RPMI7951 (cell line): Measurements from ENCODE around the gene USB1. TPM values are rescaled to one million over a fixed set of nuclear protein-coding genes. Genes with fewer than 3 reads are reported as not detected.
"Not testable (repeated sequence)": the region's sequence is repeated elsewhere in the genome, so short reads cannot be mapped to it uniquely, and the experiment has no call there.

Source experiments
- DNase-seq: peaks from one replicate; pipeline ENCODE4 v3.0.0-alpha.2; 2012; ENCODE audit warnings: low read depth
- total RNA-seq: library from RNA; depleted of rRNA; stranded (reverse); fragments of >200 nt; shearing (Covaris generic); gene quantifications from 2 replicates; pipeline ENCODE4 v1.2.3, GENCODE V29; 2014

Gene USB1
- total RNA-seq, 1 experiment from 2014 or later = 28.6 TPM

DNA sequence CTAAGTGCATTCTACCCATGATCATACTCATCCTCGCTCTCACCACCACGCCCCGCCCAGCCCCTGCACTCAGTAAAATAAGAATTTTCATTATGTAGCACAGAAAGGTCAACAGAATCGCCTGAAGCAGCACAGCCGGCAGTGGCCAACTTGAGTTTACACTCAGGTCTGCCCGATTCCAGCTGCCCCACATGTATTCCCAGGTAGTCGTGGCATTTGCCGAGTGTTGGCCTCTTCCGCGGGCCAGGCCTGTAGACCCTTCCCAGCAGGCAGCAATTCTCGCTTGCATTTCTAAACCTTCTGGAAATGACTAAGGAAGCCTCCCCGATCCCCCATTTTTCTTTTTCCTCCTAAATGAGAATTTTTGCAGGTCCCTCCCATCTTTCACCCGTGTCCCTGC is 30.9 kb upstream of the USB1 start:
- no peak for DNase-seq

- no peak for DNase-seq
Measured at GRCh38 chr16:57970970-57971369, 30.2 kb upstream of the USB1 start, which contains the start of gene CNGB1. Gene CNGB1 (minus strand): TSS chr16:57971128. CDS start chr16:57967286, 3,842 bp downstream.

GRCh38 chr16:57971848-57972247 is 29.4 kb upstream of the USB1 start:
- no peak for DNase-seq

- no peak for DNase-seq
Measured at GRCh38 chr16:57972306-57972705, 28.9 kb upstream of the USB1 start.

- no peak for DNase-seq
Measured at GRCh38 chr16:57976331-57976796, 24.8 kb upstream of the USB1 start.

DNA sequence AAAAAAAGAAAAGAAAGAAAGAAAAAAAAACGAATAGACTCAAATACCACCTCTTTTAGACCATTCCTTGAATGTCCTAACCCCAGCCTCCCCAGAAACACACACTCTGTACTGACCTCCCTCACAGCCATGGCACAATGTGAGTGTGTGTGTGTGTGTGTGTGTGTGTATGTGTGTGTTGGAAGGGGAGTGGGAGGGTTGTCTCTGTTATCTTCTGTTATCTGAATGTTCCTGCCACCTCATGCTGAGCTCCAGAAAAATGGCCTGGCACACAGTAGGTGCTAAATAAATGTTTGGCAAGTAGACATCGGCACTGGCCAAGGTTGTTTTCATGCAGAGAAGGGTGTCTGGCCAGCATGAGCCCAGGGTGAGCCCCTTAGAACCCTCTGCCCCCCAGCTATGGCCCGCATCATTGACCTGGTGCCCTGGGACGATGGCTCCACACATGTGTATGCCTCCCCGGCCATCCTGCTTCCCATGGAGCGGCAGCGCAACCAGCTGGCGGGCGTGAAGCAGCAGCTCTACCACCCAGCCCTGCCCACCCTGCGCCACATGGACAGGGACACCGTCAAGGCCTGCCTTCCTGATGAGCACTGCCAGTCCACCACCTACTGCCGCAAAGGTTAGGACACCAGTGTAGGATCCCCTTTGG is 23.7 kb upstream of the USB1 start:
- no peak for DNase-seq

DNA sequence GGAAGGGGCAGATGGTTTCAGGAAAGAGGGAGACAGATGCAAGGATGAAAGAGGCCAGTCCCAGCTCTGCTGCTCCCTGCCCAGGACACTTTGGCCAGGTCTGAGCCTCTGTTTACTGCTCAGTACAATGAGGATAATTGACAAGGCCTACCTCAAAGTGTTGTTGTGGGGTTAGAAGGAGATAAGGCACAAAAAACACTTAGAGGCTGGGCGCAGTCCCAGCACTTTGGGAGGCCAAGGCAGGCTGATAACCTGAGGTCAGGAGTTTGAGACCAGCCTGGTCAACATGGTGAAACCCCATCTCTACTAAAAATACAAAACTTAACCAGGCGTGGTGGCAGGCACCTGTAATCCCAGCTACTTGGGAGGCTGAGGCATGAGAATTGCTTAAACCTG is 23.1 kb upstream of the USB1 start:
- not testable (repeated sequence) for DNase-seq

DNA sequence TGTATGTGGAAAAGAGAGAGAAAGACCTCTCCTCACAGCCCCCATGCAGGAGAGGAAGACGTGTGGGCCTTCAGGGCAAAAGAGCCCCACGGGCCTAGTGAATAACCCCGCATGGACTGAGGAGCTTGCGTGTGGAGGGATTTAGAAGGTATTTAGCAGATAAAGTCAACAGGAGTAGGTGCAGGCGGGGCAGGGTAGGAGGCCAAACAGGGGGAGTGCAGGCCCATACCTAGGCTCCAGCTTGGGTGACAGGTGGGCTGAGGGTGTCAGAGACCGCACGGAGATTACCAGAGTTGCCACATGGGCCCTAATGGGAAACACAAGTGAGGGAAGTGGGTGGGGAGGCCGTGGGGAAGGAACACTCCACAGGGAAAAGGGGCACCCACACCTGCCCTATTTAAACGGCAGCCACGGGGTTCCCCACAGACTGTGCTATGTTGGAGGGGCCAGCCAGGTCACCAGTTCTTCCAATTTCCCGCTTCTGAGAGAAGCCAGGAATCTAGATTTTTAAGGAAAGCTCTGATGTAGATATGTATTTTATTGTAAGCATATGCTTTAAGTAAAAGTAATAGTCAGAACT is 22.1 kb upstream of the USB1 start:
- DNase-seq = no peak

GRCh38 chr16:57981636-57982035 is 19.6 kb upstream of the USB1 start:
- DNase-seq = no peak

DNA sequence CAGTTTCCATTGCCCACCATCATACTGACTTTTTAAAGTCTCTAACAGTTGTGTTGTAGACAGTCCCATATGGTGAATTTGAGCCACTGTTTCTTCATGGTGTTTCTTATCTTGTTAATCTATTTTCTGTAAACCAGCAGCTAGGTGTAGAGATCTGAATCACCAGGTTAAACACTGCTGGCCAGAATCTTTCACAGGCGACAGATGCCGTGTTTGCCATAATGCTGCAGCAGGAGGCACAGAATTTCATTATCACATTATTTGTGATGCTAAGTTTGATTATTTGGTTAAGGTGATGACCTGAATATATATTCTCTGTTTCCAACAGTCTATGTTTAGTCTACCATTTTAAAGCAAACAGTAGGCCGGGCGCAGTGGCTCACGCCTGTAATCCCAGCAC is 18.8 kb upstream of the USB1 start:
- DNase-seq = no peak

GRCh38 chr16:57984443-57985203 is 16.6 kb upstream of the USB1 start:
- DNase-seq = peak; percentile 64

- no peak for DNase-seq
Measured at GRCh38 chr16:57985204-57986181, 15.7 kb upstream of the USB1 start.

- DNase-seq = no peak
Measured at GRCh38 chr16:57986196-57986595, 15.0 kb upstream of the USB1 start.

- no peak for DNase-seq
Measured at GRCh38 chr16:57987441-57988177, 13.6 kb upstream of the USB1 start.

DNA sequence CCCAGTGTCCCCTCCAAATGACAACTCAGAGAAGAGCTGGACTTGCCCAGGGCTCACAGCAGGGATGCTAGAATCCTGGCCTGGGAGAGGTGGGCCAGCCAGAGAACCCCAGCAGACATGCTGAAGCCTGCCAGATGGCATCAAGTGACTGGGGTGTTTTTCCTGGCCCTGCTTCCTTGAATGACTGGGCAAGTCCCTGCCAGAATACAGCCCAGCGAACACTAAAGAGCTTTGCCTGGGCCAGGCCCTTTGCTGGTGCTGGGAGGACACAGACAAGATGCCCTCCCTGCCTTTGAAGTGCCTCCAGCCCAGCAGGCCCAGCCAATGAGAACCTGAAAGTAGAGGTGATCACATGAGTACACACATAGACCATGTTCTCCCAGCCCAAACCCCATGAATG is 12.3 kb upstream of the USB1 start:
- DNase-seq = no peak

DNA sequence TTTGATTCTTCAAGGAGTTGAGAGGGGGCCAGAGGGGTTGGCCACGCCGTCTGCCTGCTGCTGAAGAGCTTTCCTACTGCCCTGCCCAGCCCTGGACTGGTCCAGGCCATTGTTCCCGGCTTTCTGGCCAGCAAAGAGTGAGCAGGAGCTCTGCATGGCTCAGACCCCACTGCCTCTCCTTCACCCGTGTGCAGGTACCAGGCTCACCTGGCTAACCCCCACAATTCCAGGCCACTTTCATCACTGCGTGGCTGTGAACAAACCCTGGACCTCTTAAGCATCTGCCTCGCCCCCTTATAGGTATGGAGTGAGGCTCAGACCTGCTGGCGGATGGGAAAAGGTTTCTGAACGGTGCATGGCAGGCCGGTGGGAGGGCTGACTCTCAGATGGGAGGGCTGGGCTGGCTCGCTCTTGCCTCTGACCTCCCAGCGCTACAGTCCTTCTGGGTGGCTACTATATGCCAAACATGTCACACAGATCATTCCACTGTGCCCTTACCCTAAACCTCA is 9.6 kb upstream of the USB1 start:
- DNase-seq = no peak

DNA sequence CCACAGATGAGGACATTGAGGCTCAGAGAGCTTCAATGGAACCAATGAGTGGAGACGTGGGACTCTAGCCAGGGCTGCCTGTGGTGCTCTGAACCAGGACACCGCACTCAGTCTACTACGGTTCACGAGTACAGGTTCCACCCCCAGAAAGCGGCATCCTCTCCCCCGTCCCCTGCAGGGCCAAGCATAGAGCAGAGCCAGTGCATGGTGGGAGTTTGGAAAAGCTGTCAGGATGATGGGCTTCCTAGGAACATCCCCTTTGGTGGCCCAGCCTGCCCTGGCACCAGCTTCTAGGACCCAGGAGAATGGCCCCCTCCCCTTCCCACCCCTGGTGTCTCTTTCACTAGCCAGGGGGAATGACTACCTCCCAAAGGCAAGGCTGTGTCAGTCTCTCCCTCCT is 9.1 kb upstream of the USB1 start:
- no peak for DNase-seq

DNA sequence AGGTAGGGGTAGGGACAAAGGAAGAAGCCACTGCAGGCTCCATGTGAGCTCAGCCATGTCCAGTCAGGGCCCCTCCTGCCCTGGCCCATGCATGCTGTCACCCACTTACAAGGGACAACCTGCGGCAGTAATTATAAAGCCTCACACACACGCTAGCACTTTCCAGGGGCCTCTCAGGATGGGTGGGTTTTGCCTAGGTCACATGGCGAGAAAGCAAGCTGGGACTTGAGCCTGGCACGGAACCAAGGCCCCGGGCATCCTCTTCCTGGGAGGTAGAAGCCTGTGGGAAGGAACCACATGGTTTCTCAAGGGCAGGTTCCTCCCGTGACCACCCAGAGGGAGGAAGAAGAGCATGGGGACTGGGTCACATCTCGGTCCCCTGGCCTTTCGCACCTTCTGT is 7.8 kb upstream of the USB1 start:
- no peak for DNase-seq

DNA sequence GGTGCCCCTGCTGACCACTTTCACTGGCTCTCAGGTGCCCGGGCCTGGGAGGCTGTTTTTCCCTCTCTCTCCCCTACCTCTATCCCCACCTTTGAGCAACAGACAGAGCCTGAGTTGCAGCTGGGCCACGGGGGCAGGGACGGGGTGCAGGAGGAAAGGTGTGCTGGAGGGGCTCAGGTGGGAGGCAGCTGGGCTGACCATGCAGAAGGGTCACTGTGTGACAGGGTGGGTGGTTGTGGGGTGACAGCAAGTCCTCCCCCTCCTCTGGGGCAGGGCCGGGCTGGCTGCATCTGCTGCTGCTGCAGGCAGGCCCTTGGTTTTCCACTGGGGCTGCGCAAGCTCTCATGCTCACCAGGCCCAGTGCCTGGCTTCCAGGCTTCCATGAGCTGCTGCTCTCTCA is 7.3 kb upstream of the USB1 start:
- DNase-seq = no peak

DNA sequence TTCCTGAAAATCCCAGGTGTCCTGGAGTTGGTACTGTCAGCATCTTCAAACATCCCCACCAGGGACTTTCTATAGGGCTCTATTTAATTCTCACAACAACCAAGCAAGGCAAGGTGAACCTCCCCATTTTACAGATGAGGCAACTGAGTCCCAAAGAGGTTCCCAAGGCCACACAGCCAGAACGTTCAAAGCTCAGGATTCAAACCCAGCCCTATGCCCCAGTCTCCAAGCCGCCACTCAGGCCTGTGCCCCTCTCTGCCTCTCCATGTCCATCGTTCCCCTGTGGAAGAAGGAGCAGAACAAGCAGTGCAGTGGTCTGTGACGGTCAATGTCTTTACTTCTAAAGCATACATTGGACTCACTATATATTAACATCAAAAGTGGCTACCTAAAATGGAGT is 6.8 kb upstream of the USB1 start:
- no peak for DNase-seq

DNA sequence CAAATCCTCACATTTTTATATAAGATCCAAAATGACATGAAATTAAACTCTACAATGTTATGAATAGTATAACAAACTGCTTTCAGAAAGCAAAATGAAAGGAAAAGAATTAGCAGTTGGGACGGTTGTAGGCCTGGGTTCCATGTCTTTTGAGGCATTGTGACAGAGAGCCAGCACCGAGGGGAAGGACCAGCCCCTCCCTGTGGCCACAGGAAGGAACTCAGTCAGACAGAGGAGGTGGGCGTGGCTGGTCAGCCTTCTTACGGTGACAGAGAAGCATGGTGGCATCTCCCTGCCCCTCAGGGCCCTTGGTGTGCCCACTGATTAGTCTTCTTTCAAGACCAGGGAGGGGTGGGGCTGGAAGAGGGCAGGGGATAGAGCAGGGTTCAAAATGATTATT is 6.4 kb upstream of the USB1 start:
- peak; percentile 51 for DNase-seq
